HG02798 (cell line): Measurements from ENCODE around the gene LAIR2.

ENCODE experiments used
- ATAC-seq: cut with Tn5 transposase; IDR thresholded peaks from one replicate; pipeline ENCODE4 v1.9.1; 2021; ENCODE audit warnings: mild to moderate bottlenecking; ENCODE audit not compliant: unreplicated experiment, poor library complexity

Gene LAIR2

GRCh38 chr19:54526972-54527371 is 24.3 kb downstream of the LAIR2 start:
- no peak for ATAC-seq

- no peak for ATAC-seq
Observed at GRCh38 chr19:54530866-54531265, 28.2 kb downstream of the LAIR2 start.

- ATAC-seq: peak; percentile 73
Observed at GRCh38 chr19:54532528-54532927, 29.9 kb downstream of the LAIR2 start.

- no peak for ATAC-seq
Observed at GRCh38 chr19:54533476-54533875, 30.8 kb downstream of the LAIR2 start.

- ATAC-seq: no peak
Observed at GRCh38 chr19:54534156-54534555, 31.5 kb downstream of the LAIR2 start.

- ATAC-seq: no peak
Observed at GRCh38 chr19:54535601-54536000, 33.0 kb downstream of the LAIR2 start.

- no peak for ATAC-seq
Observed at GRCh38 chr19:54536956-54537355, 34.3 kb downstream of the LAIR2 start.

GRCh38 chr19:54541712-54542111 is 39.1 kb downstream of the LAIR2 start:
- no peak for ATAC-seq

GRCh38 chr19:54548806-54549205 is 46.2 kb downstream of the LAIR2 start:
- ATAC-seq: no peak

GRCh38 chr19:54549224-54549623 is 46.6 kb downstream of the LAIR2 start:
- ATAC-seq: no peak

GRCh38 chr19:54551293-54551692 is 48.7 kb downstream of the LAIR2 start:
- ATAC-seq: no peak

GRCh38 chr19:54551950-54552912 is 49.6 kb downstream of the LAIR2 start:
- ATAC-seq: no peak

- ATAC-seq: no peak
Observed at GRCh38 chr19:54552913-54553310, 50.3 kb downstream of the LAIR2 start.

- no peak for ATAC-seq
Observed at GRCh38 chr19:54554006-54554405, 51.4 kb downstream of the LAIR2 start.

- no peak for ATAC-seq
Observed at GRCh38 chr19:54554896-54555295, 52.3 kb downstream of the LAIR2 start.

GRCh38 chr19:54556194-54556593 is 53.6 kb downstream of the LAIR2 start:
- ATAC-seq: no peak

- ATAC-seq: no peak
Observed at GRCh38 chr19:54558339-54558738, 55.7 kb downstream of the LAIR2 start.
